ENCODE data around the gene TRIM71. TPM values are rescaled to one million over a fixed set of nuclear protein-coding genes. Genes with fewer than 3 reads are reported as not detected.

TRIM71 gene
- total RNA-seq, 2 donors from 2014 or later: not detected

- DNase-seq (ENCODE audit: low spot score): no peak
- no peak for ATAC-seq (ENCODE audit: insufficient number of reproducible peaks, low FRiP score, low read depth)
- no peak for TF ChIP-seq CTCF (IDR thresholded peaks at IDR 0.05)
- H3K4me3 ChIP-seq: no peak overlapping the region
- no peak overlapping the region for H3K27ac ChIP-seq
- H3K36me3 ChIP-seq: no peaks in the 10 kb centered on the region
- H3K9me3 ChIP-seq: no peaks in the 10 kb centered on the region
- H3K27me3 ChIP-seq (replicated peaks; ENCODE audit: insufficient read depth): no peaks in the 10 kb centered on the region
- H3K4me1 ChIP-seq (ENCODE audit: control insufficient read depth in 1 of 2, low read depth in 2 of 2): no peaks in the 10 kb centered on the region
Observed at GRCh38 chr3:32903953-32904352, 86.2 kb downstream of the TRIM71 start.

GRCh38 chr3:32909999-32910398 is 92.2 kb downstream of the TRIM71 start:
- Histone ChIP-seq H3K4me1 (ENCODE audit: control insufficient read depth in 1 of 2, low read depth in 2 of 2) (peaks cover 0 to 12% of the 10 kb centered on the region in 2 donors), H3K27me3 (replicated peaks; ENCODE audit: insufficient read depth) (no peaks in the 10 kb centered on the region), H3K4me3 (no peak overlapping the region), H3K27ac (no peak overlapping the region), H3K9me3 (no peaks in the 10 kb centered on the region), H3K36me3 (no peaks in the 10 kb centered on the region)
- no peak for TF ChIP-seq CTCF (IDR thresholded peaks at IDR 0.05)
- DNase-seq (ENCODE audit: low spot score): no peak
- no peak for ATAC-seq (ENCODE audit: insufficient number of reproducible peaks, low FRiP score, low read depth)

GRCh38 chr3:32910954-32911353 is 93.2 kb downstream of the TRIM71 start:
- Histone ChIP-seq H3K36me3 (no peaks in the 10 kb centered on the region), H3K27me3 (replicated peaks; ENCODE audit: insufficient read depth) (no peaks in the 10 kb centered on the region), H3K4me3 (no peak overlapping the region), H3K4me1 (ENCODE audit: control insufficient read depth in 1 of 2, low read depth in 2 of 2) (peaks cover 0 to 12% of the 10 kb centered on the region in 2 donors), H3K27ac (no peak overlapping the region), H3K9me3 (no peaks in the 10 kb centered on the region)
- no peak for DNase-seq (ENCODE audit: low spot score)
- TF ChIP-seq CTCF (IDR thresholded peaks at IDR 0.05): no peak
- no peak for ATAC-seq (ENCODE audit: insufficient number of reproducible peaks, low FRiP score, low read depth)

- TF ChIP-seq CTCF (IDR thresholded peaks at IDR 0.05): no peak
- no peak for ATAC-seq (ENCODE audit: insufficient number of reproducible peaks, low FRiP score, low read depth)
- Histone ChIP-seq H3K9me3 (no peaks in the 10 kb centered on the region), H3K36me3 (no peaks in the 10 kb centered on the region), H3K27me3 (replicated peaks; ENCODE audit: insufficient read depth) (no peaks in the 10 kb centered on the region), H3K27ac (no peak overlapping the region), H3K4me1 (ENCODE audit: control insufficient read depth in 1 of 2, low read depth in 2 of 2) (peaks cover 0 to 12% of the 10 kb centered on the region in 2 donors), H3K4me3 (no peak overlapping the region)
- DNase-seq (ENCODE audit: low spot score): no peak
Observed at GRCh38 chr3:32912046-32912445, 94.2 kb downstream of the TRIM71 start.

- H3K27me3 ChIP-seq (replicated peaks; ENCODE audit: insufficient read depth): no peaks in the 10 kb centered on the region
- ATAC-seq (ENCODE audit: insufficient number of reproducible peaks, low FRiP score, low read depth) (no peak), DNase-seq (ENCODE audit: low spot score) (no peak)
- H3K36me3 ChIP-seq: no peaks in the 10 kb centered on the region
- H3K27ac ChIP-seq: no peak overlapping the region
- peaks cover 0 to 12% of the 10 kb centered on the region in 2 donors for H3K4me1 ChIP-seq (ENCODE audit: control insufficient read depth in 1 of 2, low read depth in 2 of 2)
- no peak overlapping the region for H3K4me3 ChIP-seq
- H3K9me3 ChIP-seq: no peaks in the 10 kb centered on the region
- no peak for TF ChIP-seq CTCF (IDR thresholded peaks at IDR 0.05)
Observed at GRCh38 chr3:32913790-32914446, 96.1 kb downstream of the TRIM71 start.
